ENCODE results near the gene TMEM45A.

The TMEM45A gene

GRCh38 chr3:100590114-100590839, 97.9 kb downstream of the TMEM45A start:
- peaks cover 8% of the 10 kb centered on the region for H3K27me3 Mint-ChIP-seq (ENCODE audit: low read depth)
- H3K27ac Mint-ChIP-seq, result no peak overlapping the region
- H3K9me3 Mint-ChIP-seq, result no peaks in the 10 kb centered on the region
- peak overlapping the region; percentile 30 for H3K4me3 Mint-ChIP-seq
- H3K36me3 Mint-ChIP-seq (ENCODE audit: low read depth), result no peaks in the 10 kb centered on the region
- peaks cover 5% of the 10 kb centered on the region for H3K4me1 Mint-ChIP-seq (ENCODE audit: low read depth)

- no peaks in the 10 kb centered on the region for H3K36me3 Mint-ChIP-seq (ENCODE audit: low read depth)
- H3K4me3 Mint-ChIP-seq, result no peak overlapping the region
- peaks cover 12% of the 10 kb centered on the region for H3K27me3 Mint-ChIP-seq (ENCODE audit: low read depth)
- peaks cover 5% of the 10 kb centered on the region for H3K4me1 Mint-ChIP-seq (ENCODE audit: low read depth)
- H3K27ac Mint-ChIP-seq, result no peak overlapping the region
- no peaks in the 10 kb centered on the region for H3K9me3 Mint-ChIP-seq
These were observed 98.4 kb downstream of the TMEM45A start for GRCh38 chr3:100590840-100591147.

GRCh38 chr3:100591411-100591810, 99.0 kb downstream of the TMEM45A start:
- peaks cover 14% of the 10 kb centered on the region for H3K27me3 Mint-ChIP-seq (ENCODE audit: low read depth)
- H3K27ac Mint-ChIP-seq, result no peak overlapping the region
- no peaks in the 10 kb centered on the region for H3K9me3 Mint-ChIP-seq
- no peaks in the 10 kb centered on the region for H3K36me3 Mint-ChIP-seq (ENCODE audit: low read depth)
- peaks cover 5% of the 10 kb centered on the region for H3K4me1 Mint-ChIP-seq (ENCODE audit: low read depth)
- H3K4me3 Mint-ChIP-seq, result no peak overlapping the region

- peaks cover 15% of the 10 kb centered on the region for H3K27me3 Mint-ChIP-seq (ENCODE audit: low read depth)
- H3K9me3 Mint-ChIP-seq, result peaks cover 11% of the 10 kb centered on the region
- no peak overlapping the region for H3K4me3 Mint-ChIP-seq
- H3K36me3 Mint-ChIP-seq (ENCODE audit: low read depth), result peaks cover 4% of the 10 kb centered on the region
- H3K27ac Mint-ChIP-seq, result no peak overlapping the region
- peaks cover 23% of the 10 kb centered on the region for H3K4me1 Mint-ChIP-seq (ENCODE audit: low read depth)
These were observed 108.0 kb downstream of the TMEM45A start for GRCh38 chr3:100600181-100601042.

- H3K4me3 Mint-ChIP-seq, result peak overlapping the region; percentile 66
- peaks cover 4% of the 10 kb centered on the region for H3K36me3 Mint-ChIP-seq (ENCODE audit: low read depth)
- peaks cover 11% of the 10 kb centered on the region for H3K9me3 Mint-ChIP-seq
- peaks cover 23% of the 10 kb centered on the region for H3K4me1 Mint-ChIP-seq (ENCODE audit: low read depth)
- peaks cover 6% of the 10 kb centered on the region for H3K27me3 Mint-ChIP-seq (ENCODE audit: low read depth)
- H3K27ac Mint-ChIP-seq, result peak overlapping the region; percentile 69
These were observed 110.4 kb downstream of the TMEM45A start for GRCh38 chr3:100602506-100603444.

- H3K4me3 Mint-ChIP-seq, result peak overlapping the region; percentile 66
- H3K9me3 Mint-ChIP-seq, result peaks cover 11% of the 10 kb centered on the region
- H3K4me1 Mint-ChIP-seq (ENCODE audit: low read depth), result peaks cover 23% of the 10 kb centered on the region
- H3K27ac Mint-ChIP-seq, result peak overlapping the region; percentile 69
- peaks cover 4% of the 10 kb centered on the region for H3K36me3 Mint-ChIP-seq (ENCODE audit: low read depth)
- H3K27me3 Mint-ChIP-seq (ENCODE audit: low read depth), result peaks cover 2% of the 10 kb centered on the region
These were observed 111.0 kb downstream of the TMEM45A start for GRCh38 chr3:100603469-100603868.

GRCh38 chr3:100605358-100605757, 112.9 kb downstream of the TMEM45A start:
- Mint-ChIP-seq H3K4me3 (no peak overlapping the region), H3K9me3 (no peaks in the 10 kb centered on the region), H3K4me1 (ENCODE audit: low read depth) (peaks cover 30% of the 10 kb centered on the region), H3K27ac (no peak overlapping the region), H3K36me3 (ENCODE audit: low read depth) (no peaks in the 10 kb centered on the region), H3K27me3 (ENCODE audit: low read depth) (peaks cover 11% of the 10 kb centered on the region)

GRCh38 chr3:100606894-100607512, 114.6 kb downstream of the TMEM45A start:
- no peaks in the 10 kb centered on the region for H3K9me3 Mint-ChIP-seq
- H3K27me3 Mint-ChIP-seq (ENCODE audit: low read depth), result peaks cover 13% of the 10 kb centered on the region
- no peak overlapping the region for H3K4me3 Mint-ChIP-seq
- H3K27ac Mint-ChIP-seq, result no peak overlapping the region
- peaks cover 24% of the 10 kb centered on the region for H3K4me1 Mint-ChIP-seq (ENCODE audit: low read depth)
- H3K36me3 Mint-ChIP-seq (ENCODE audit: low read depth), result no peaks in the 10 kb centered on the region

- no peak within 1 kb of the TSS for H3K27ac Mint-ChIP-seq
- peaks cover 17% of the 10 kb centered on the region for H3K27me3 Mint-ChIP-seq (ENCODE audit: low read depth)
- peaks cover 16% of the 10 kb centered on the region for H3K4me1 Mint-ChIP-seq (ENCODE audit: low read depth)
- no peaks in the 10 kb centered on the region for H3K9me3 Mint-ChIP-seq
- H3K4me3 Mint-ChIP-seq, result no peak within 1 kb of the TSS
- H3K36me3 Mint-ChIP-seq (ENCODE audit: low read depth), result no peaks in the 10 kb centered on the region
These were observed 116.9 kb downstream of the TMEM45A start, which contains the start of gene ADGRG7 for GRCh38 chr3:100609305-100609704. Gene ADGRG7, plus strand, starts transcription at chr3:100609601. Its CDS starts 256 bp downstream, at chr3:100609857.

- H3K27ac Mint-ChIP-seq, result no peak overlapping the region
- H3K4me1 Mint-ChIP-seq (ENCODE audit: low read depth), result peaks cover 16% of the 10 kb centered on the region
- H3K27me3 Mint-ChIP-seq (ENCODE audit: low read depth), result peaks cover 17% of the 10 kb centered on the region
- no peaks in the 10 kb centered on the region for H3K9me3 Mint-ChIP-seq
- no peak overlapping the region for H3K4me3 Mint-ChIP-seq
- H3K36me3 Mint-ChIP-seq (ENCODE audit: low read depth), result no peaks in the 10 kb centered on the region
These were observed 117.5 kb downstream of the TMEM45A start for GRCh38 chr3:100609963-100610362.

- Mint-ChIP-seq H3K36me3 (ENCODE audit: low read depth) (no peaks in the 10 kb centered on the region), H3K4me3 (no peak overlapping the region), H3K9me3 (no peaks in the 10 kb centered on the region), H3K4me1 (ENCODE audit: low read depth) (peaks cover 16% of the 10 kb centered on the region), H3K27ac (no peak overlapping the region), H3K27me3 (ENCODE audit: low read depth) (peaks cover 27% of the 10 kb centered on the region)
These were observed 118.8 kb downstream of the TMEM45A start for GRCh38 chr3:100611221-100611620.

- no peaks in the 10 kb centered on the region for H3K9me3 Mint-ChIP-seq
- H3K27me3 Mint-ChIP-seq (ENCODE audit: low read depth), result peaks cover 29% of the 10 kb centered on the region
- H3K4me3 Mint-ChIP-seq, result no peak overlapping the region
- no peak overlapping the region for H3K27ac Mint-ChIP-seq
- H3K36me3 Mint-ChIP-seq (ENCODE audit: low read depth), result no peaks in the 10 kb centered on the region
- peaks cover 15% of the 10 kb centered on the region for H3K4me1 Mint-ChIP-seq (ENCODE audit: low read depth)
These were observed 121.4 kb downstream of the TMEM45A start for GRCh38 chr3:100613721-100614390.

- H3K27me3 Mint-ChIP-seq (ENCODE audit: low read depth), result peaks cover 32% of the 10 kb centered on the region
- H3K27ac Mint-ChIP-seq, result no peak overlapping the region
- no peak overlapping the region for H3K4me3 Mint-ChIP-seq
- no peaks in the 10 kb centered on the region for H3K36me3 Mint-ChIP-seq (ENCODE audit: low read depth)
- no peaks in the 10 kb centered on the region for H3K9me3 Mint-ChIP-seq
- peaks cover 4% of the 10 kb centered on the region for H3K4me1 Mint-ChIP-seq (ENCODE audit: low read depth)
These were observed 122.5 kb downstream of the TMEM45A start for GRCh38 chr3:100614941-100615340.
